ENCODE data around the gene CDK5RAP2. TPM values are rescaled to one million over a fixed set of nuclear protein-coding genes. Genes with fewer than 3 reads are reported as not detected.
"Not testable (repeated sequence)": the region's sequence is repeated elsewhere in the genome, so short reads cannot be mapped to it uniquely, and the experiment has no call there.

Gene CDK5RAP2
- total RNA-seq, 2 experiments from 2014 or later: 75.3 to 75.9 TPM

DNA sequence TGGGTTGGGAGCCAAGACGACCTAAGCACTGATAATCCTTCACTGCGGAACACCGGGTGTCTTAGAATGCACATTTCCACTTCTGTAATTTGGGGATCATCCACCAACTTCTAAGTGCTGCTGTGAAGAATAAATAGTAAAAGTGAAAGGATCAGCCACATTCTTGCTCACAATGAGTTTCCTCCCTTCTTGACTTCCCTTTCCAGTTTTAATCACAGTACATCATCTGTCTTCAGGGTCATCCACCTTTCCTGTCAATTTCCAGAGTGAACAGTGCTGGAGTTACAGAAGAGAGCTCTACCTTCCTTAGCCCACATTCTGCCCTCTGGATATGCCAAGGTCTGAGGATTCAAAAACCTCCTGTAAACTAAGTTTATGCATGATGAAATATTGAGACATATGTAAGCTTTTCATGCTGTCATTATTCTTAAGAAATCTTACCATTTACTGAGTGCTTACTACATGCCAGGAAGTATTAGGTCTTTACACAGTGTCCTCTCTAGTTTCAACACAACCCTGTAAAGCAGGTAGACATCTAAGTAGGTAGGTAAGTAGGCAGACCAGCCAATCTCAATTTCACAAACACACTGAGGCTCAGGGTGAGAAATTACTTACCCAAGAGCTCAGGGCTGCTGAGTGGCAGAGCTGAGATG, 105.2 kb downstream of the CDK5RAP2 start:
- CTCF ChIA-PET: no interaction called here
- H3K9me3 Mint-ChIP-seq: no peaks in the 10 kb centered on the region
- no peak for DNase-seq
- intact Hi-C loops (cut with micrococcal nuclease): no loop called here
- H3K27me3 Mint-ChIP-seq: no peaks in the 10 kb centered on the region
- H3K27ac Mint-ChIP-seq: no peak overlapping the region
- peaks cover 46% of the 10 kb centered on the region for H3K36me3 Mint-ChIP-seq
- POLR2A ChIA-PET: no interaction called here
- H3K4me3 Mint-ChIP-seq: no peak overlapping the region
- peaks cover 2% of the 10 kb centered on the region for H3K4me1 Mint-ChIP-seq (ENCODE audit: low read depth)

DNA sequence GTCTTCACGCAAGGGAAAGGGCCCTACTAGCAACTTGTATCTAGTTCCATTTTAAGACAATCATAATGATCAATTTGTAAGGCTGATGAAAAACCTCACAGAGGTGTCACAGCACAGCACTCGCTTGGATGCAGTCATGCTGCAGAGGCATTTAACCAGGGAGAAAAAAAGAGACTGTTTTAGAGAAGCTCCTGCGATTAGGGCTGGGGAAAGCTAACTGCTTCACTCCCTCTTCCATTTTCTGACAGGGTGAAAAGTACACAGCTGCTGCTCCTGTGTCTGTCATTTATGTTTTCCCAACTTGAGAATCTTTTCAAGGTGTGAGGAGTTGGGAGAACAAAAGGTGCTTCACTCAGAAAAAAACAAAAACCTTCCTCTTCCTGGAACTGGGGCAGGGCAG, 106.4 kb downstream of the CDK5RAP2 start:
- CTCF ChIA-PET: no interaction called here
- intact Hi-C loops (cut with micrococcal nuclease): no loop called here
- no peak for DNase-seq
- POLR2A ChIA-PET: no interaction called here
- Mint-ChIP-seq H3K36me3 (peaks cover 45% of the 10 kb centered on the region), H3K4me3 (no peak overlapping the region), H3K27me3 (no peaks in the 10 kb centered on the region), H3K9me3 (no peaks in the 10 kb centered on the region), H3K27ac (no peak overlapping the region), H3K4me1 (ENCODE audit: low read depth) (peaks cover 2% of the 10 kb centered on the region)

DNA sequence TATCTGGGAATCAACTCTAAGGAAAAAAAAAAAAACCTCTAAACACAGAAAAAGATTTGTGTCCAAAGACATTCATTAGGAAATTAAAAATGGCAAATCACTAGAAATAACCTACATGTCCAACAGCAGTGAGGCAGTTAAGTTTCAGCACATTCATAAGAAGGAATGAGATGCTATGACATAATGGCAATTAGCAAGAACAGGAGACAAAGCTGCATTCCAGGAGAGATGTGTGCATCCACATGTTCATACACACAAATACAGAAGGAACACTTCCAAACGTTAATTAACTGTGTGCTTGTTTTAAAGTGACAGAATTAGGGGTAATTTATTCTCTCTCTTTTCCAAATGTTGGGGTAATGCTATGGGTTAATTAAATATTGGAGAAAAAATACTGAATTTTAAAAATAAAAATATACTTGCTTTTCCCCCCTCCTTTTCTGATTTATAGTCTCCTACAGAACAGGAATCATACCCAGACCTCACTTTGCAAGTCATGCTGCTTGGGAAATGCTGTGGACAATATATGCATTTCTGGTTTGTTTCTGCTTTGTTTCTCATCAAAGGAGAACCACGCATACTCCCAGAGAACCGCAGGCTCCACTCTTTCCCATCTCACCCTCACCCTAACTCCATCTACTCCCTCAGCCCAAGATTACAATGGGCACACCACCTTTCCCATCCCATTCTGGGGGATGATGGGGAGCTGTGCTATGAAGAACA, 114.1 kb downstream of the CDK5RAP2 start:
- ChIA-PET POLR2A (no interaction called here), CTCF (interaction anchor here (0.7 kb wide), 1 partner anchor 65 kb away, joined by 3 read pairs; no protein-coding TSS in a partner anchor)
- DNase-seq: no peak
- Mint-ChIP-seq H3K27ac (no peak overlapping the region), H3K4me3 (no peak overlapping the region), H3K9me3 (no peaks in the 10 kb centered on the region), H3K27me3 (no peaks in the 10 kb centered on the region), H3K36me3 (peaks cover 45% of the 10 kb centered on the region), H3K4me1 (ENCODE audit: low read depth) (no peaks in the 10 kb centered on the region)
- intact Hi-C loops (cut with micrococcal nuclease): no loop called here

DNA sequence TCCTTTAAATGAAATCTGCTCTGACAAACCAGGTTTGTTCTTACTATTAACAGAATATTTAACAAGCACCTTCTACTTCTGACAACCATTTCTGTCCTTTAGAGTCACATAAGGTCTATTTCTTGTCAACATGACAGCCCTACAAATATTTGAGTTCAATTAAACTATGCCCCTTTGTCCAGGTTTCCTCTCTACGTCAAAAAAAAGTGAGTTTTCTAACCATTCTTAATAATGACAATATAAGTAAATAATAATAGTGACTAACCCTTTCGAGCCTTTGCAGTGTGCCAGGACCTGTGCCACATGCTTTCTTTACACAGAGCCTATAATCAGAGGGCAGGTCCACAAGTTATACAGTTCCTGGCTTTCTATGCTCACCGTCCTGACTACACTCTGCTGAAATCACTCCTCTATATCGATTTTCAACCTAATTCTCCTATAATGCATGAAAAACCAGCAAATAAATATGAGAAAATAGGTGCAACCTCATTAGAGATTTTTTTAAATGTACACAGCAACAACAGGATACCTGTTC, 115.0 kb downstream of the CDK5RAP2 start:
- no peak for DNase-seq
- H3K27me3 Mint-ChIP-seq: no peaks in the 10 kb centered on the region
- intact Hi-C loops (cut with micrococcal nuclease): no loop called here
- ChIA-PET POLR2A (no interaction called here), CTCF (no interaction called here)
- no peaks in the 10 kb centered on the region for H3K9me3 Mint-ChIP-seq
- no peak overlapping the region for H3K4me3 Mint-ChIP-seq
- peaks cover 45% of the 10 kb centered on the region for H3K36me3 Mint-ChIP-seq
- no peak overlapping the region for H3K27ac Mint-ChIP-seq
- H3K4me1 Mint-ChIP-seq (ENCODE audit: low read depth): no peaks in the 10 kb centered on the region

DNA sequence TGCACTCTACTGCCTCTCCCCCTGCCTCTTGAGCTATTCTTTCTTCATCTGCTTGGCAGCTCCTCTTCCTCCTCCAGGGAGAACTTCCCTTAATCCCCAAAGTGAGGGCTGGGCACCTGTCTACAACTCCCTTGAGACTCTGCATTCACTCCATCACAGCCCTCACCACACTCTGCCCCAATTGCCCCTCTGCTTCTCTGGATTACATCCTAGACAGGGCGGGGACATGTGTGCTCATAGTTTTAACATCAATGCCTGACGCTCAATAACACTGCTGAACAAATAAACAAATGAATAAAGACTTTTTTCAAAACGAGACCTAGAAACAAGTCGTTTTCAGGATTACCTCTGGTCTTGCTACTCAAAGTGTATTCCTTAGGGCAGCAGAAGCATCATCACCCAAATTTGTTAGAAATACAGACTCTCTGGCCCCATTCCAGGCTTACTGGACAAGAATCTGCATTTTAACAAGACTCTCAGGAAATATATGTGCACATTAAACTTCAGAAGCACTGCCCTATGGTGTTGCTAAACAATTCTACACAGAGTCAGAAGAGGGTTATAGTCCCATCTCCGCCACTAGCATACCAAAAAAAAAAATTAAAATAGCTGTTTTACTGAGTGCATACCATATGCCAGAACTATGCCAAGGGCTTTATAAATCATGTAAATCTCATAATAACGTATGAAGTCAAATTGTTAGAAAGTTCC, 115.6 kb downstream of the CDK5RAP2 start:
- Mint-ChIP-seq H3K27ac (no peak overlapping the region), H3K9me3 (no peaks in the 10 kb centered on the region), H3K4me3 (no peak overlapping the region), H3K27me3 (no peaks in the 10 kb centered on the region), H3K4me1 (ENCODE audit: low read depth) (no peaks in the 10 kb centered on the region), H3K36me3 (peaks cover 46% of the 10 kb centered on the region)
- ChIA-PET CTCF (no interaction called here), POLR2A (no interaction called here)
- DNase-seq: no peak
- intact Hi-C loops (cut with micrococcal nuclease): no loop called here

DNA sequence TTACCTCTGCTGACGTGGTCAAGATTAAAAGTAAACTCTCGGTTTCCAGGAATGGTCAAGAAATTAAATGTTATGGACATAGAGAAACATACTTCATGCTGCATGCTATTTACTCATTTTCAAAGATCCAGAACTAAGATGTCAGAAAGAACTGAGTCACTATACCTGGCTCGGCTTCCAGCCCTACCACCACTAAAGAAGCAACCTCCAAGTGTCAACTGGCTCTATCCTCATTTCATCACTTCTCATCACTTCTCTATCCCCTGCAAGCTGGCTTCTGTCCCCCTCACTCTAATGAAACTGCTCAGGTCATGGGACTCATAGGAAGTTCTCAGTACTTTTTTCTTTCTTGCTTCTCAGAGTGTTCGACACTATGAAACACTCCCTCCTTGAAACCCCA, 116.2 kb downstream of the CDK5RAP2 start:
- Mint-ChIP-seq H3K27ac (no peak overlapping the region), H3K36me3 (peaks cover 50% of the 10 kb centered on the region), H3K27me3 (no peaks in the 10 kb centered on the region), H3K4me3 (no peak overlapping the region), H3K4me1 (ENCODE audit: low read depth) (no peaks in the 10 kb centered on the region), H3K9me3 (no peaks in the 10 kb centered on the region)
- DNase-seq: no peak
- ChIA-PET POLR2A (no interaction called here), CTCF (no interaction called here)
- intact Hi-C loops (cut with micrococcal nuclease): no loop called here

DNA sequence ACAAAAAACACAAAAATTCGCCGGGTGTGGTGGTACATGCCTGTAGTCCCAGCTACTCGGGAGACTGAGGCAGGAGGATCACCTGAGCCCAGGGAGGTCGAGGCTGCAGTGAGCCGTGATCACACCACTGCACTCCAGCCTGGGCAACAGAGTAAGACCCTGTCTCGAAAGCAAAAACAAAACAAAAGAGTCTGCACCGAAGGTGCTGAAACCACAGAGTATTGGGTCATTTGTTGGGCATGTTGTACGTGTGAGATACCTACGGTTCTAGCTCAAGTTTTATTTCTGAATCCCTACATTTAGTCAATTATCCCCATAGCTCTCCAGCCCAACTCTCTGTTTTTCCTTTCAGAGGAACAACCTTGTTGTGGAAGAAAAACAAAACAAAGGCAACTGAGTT, 118.3 kb downstream of the CDK5RAP2 start:
- not testable (repeated sequence) for DNase-seq

DNA sequence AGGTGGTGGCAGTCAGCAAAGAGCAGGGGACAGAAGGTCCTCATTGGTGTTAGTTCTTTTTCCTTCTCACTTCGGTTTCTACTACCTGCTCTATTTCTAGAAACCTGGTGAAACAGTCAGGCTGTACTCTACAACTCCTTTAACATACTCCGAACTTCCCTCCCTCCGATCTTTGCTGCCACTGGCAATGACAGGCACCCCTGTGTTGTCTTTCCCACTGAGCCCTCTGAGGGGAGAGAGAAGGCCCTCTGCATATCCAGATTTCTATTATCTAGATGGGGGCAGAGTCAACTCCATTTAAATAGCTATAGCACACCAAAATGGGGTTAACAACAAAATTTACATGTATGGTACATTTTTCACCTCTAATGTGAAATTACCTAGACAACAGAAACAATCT, 123.7 kb downstream of the CDK5RAP2 start:
- intact Hi-C loops (cut with micrococcal nuclease): no loop called here
- H3K4me1 Mint-ChIP-seq (ENCODE audit: low read depth): no peaks in the 10 kb centered on the region
- H3K27ac Mint-ChIP-seq: no peak overlapping the region
- no peaks in the 10 kb centered on the region for H3K27me3 Mint-ChIP-seq
- ChIA-PET POLR2A (no interaction called here), CTCF (interaction anchor here (0.6 kb wide), 1 partner anchor 105 kb away, joined by 3 read pairs; no protein-coding TSS in a partner anchor)
- DNase-seq: no peak
- H3K9me3 Mint-ChIP-seq: no peaks in the 10 kb centered on the region
- H3K36me3 Mint-ChIP-seq: peaks cover 68% of the 10 kb centered on the region
- no peak overlapping the region for H3K4me3 Mint-ChIP-seq

More for the DNA sequence above, 118.3 kb downstream of the CDK5RAP2 start:
- H3K9me3 Mint-ChIP-seq; intact Hi-C loops (cut with micrococcal nuclease); H3K27ac Mint-ChIP-seq; H3K4me1 Mint-ChIP-seq (ENCODE audit: low read depth); CTCF ChIA-PET; H3K4me3 Mint-ChIP-seq; H3K27me3 Mint-ChIP-seq; POLR2A ChIA-PET: not testable (repeated sequence)
- peaks cover 63% of the 10 kb centered on the region for H3K36me3 Mint-ChIP-seq

DNA sequence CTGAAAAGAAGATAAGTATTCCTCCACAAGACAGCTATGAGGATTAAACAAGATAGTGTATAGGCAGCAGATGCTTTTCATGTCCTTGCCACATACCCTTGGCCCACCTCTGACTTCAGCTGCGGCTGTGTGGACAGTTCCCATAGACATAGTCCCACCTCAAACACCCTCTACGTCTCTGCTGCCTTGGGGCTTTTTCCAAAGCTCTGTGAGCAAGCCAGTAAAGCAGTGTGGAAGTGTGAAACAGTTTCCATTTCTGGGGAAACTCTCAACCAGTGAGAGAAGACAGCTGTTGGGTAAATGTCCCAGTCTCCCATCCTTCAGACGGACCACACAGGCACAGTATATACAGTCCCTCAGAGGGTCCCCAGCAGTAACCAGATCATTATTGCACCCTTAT, 125.5 kb downstream of the CDK5RAP2 start:
- Mint-ChIP-seq H3K27me3 (no peaks in the 10 kb centered on the region), H3K4me1 (ENCODE audit: low read depth) (peaks cover 6% of the 10 kb centered on the region), H3K27ac (no peak overlapping the region), H3K36me3 (peaks cover 71% of the 10 kb centered on the region), H3K4me3 (no peak overlapping the region), H3K9me3 (no peaks in the 10 kb centered on the region)
- DNase-seq: no peak
- intact Hi-C loops (cut with micrococcal nuclease): no loop called here
- CTCF ChIA-PET: no interaction called here
- POLR2A ChIA-PET: no interaction called here

DNA sequence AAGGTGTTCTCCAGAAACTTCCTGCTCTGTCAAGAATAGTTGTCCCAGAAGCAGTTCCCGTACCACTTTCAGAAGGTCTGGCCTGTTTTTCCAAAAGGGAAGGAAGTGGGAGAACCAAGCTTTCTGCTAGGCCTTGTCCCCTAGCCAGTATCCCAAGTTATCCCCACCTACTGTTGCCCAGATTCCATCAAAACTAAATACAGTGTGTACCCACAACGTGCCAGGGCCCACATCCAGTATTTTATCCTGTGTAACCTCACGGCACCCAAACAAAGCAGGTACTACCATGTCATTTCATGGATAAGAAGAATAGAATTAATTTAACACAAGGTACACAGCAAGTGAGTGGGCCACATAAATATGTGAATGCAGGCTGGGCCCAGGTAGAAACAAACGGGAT, 126.2 kb downstream of the CDK5RAP2 start:
- intact Hi-C loops (cut with micrococcal nuclease): no loop called here
- no peaks in the 10 kb centered on the region for H3K9me3 Mint-ChIP-seq
- DNase-seq: no peak
- CTCF ChIA-PET: no interaction called here
- H3K27me3 Mint-ChIP-seq: no peaks in the 10 kb centered on the region
- peaks cover 68% of the 10 kb centered on the region for H3K36me3 Mint-ChIP-seq
- H3K4me3 Mint-ChIP-seq: no peak overlapping the region
- H3K27ac Mint-ChIP-seq: no peak overlapping the region
- peaks cover 9% of the 10 kb centered on the region for H3K4me1 Mint-ChIP-seq (ENCODE audit: low read depth)
- POLR2A ChIA-PET: no interaction called here

DNA sequence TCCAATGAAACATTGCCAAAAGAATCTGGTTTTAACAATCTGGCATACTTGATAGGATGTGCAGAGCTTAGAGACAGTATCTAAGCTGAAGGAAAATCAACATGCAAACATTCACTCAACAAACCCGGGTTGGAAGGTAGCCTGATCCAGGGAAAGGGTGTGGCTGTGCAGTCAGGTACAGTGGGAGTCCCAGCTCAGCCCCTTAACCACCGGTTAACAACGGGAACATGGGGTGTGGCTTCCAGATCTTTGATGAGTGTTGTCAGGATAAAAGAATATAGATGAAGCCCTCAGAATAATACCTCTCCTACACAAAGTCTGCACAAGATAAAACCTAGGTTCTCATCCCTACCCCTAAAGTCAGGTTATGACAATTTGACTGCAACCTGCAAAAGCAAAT, 127.3 kb downstream of the CDK5RAP2 start:
- H3K36me3 Mint-ChIP-seq: peaks cover 67% of the 10 kb centered on the region
- DNase-seq: no peak
- H3K27ac Mint-ChIP-seq: no peak overlapping the region
- no peaks in the 10 kb centered on the region for H3K27me3 Mint-ChIP-seq
- peaks cover 15% of the 10 kb centered on the region for H3K4me1 Mint-ChIP-seq (ENCODE audit: low read depth)
- no peaks in the 10 kb centered on the region for H3K9me3 Mint-ChIP-seq
- no peak overlapping the region for H3K4me3 Mint-ChIP-seq
- intact Hi-C loops (cut with micrococcal nuclease): no loop called here
- ChIA-PET POLR2A (no interaction called here), CTCF (interaction anchor here (0.6 kb wide), 1 partner anchor 14 kb away, joined by 4 read pairs; no protein-coding TSS in a partner anchor)

DNA sequence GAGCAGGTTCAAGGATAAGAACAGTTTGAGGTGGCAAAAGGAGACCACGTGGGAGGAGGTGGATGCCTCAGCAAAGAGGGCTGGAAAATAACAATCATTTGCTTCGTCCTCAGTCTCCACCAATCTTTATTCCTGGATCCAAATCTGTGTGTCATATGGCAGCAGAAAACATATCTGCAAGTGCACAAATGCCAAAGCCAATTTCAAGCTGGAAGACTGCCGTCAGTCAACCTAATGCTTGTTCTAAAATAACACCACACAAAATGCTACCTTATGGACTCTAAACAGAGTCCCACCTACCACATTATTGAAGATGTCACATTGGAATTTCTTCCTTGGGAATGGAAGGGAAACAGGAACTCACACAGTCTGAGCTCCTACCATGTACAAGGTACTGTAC, 129.1 kb downstream of the CDK5RAP2 start:
- Mint-ChIP-seq H3K4me3 (no peak overlapping the region), H3K36me3 (peaks cover 64% of the 10 kb centered on the region), H3K9me3 (no peaks in the 10 kb centered on the region), H3K27ac (no peak overlapping the region), H3K4me1 (ENCODE audit: low read depth) (peaks cover 23% of the 10 kb centered on the region), H3K27me3 (no peaks in the 10 kb centered on the region)
- DNase-seq: no peak
- POLR2A ChIA-PET: no interaction called here
- CTCF ChIA-PET: no interaction called here
- intact Hi-C loops (cut with micrococcal nuclease): no loop called here
